ENCODE data around the gene PER2. TPM values are rescaled to one million over a fixed set of nuclear protein-coding genes. Genes with fewer than 3 reads are reported as not detected.
A peak's percentile ranks its signal among the peaks of the same experiment; 100 is the strongest.

Gene PER2
- total and polyA plus RNA-seq, 9 of the 15 experiments (the other 6 are each of a cell fraction or from before 2014, with no cell fraction given): 1.1 to 10.3 (median 2.9) TPM

DNA sequence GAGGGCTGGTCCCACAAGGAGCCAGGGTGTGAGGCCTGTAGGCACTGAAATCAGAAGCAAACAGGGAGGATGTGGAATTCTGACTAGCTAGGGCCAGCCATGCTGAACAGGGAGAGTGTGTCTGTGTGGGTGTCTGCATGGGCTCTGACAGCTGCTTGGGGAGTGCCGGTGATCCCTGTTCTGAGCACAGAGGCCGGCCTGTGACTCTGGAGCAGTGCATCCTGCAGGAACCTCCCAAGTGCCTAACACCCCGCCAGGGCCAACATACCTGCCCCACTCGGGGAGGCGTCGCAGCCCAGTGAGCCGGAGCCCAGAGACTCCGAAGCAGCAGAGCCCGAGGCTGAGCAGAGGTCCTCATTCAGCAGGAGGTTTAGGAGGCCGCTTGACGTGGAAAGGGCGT, 37.1 kb downstream of the PER2 start:
- Histone ChIP-seq H3K27ac (ENCODE audit: extremely low read depth, low read depth, low read length) (no peak overlapping the region), H3K9ac (ENCODE audit: insufficient read depth in 1 of 2, low read depth in 2 of 2, low read length in 2 of 2) (peak overlapping the region in 1 of 2 experiments; percentile 35; a peak in 1 of 4 replicates), H2AFZ (ENCODE audit: low read depth, low read length) (no peak overlapping the region), H3K4me1 (replicated peaks in 1 of 2; ENCODE audit: control insufficient read depth in 2 of 2, insufficient read depth in 2 of 2, low read length in 2 of 2) (no peaks in the 10 kb centered on the region; a peak in 1 of 5 replicates), H3K36me3 (ENCODE audit: control insufficient read depth, insufficient read depth, low read length) (peaks cover 29% of the 10 kb centered on the region; the same call in 2 of the 3 replicates), H3K4me3 (no peak overlapping the region), H3K79me2 (ENCODE audit: control insufficient read depth, insufficient read depth, low read length) (no peaks in the 10 kb centered on the region), H3K9me3 (replicated peaks; ENCODE audit: control insufficient read depth, insufficient read depth, low read depth, low read length) (no peaks in the 10 kb centered on the region), H3K27me3 (ENCODE audit: control insufficient read depth in 2 of 2, insufficient read depth in 2 of 2, low read length in 2 of 2) (no peaks in the 10 kb centered on the region), H4K20me1 (replicated peaks; ENCODE audit: control insufficient read depth, insufficient read depth, low read length) (no peaks in the 10 kb centered on the region), H3K9me1 (ENCODE audit: control insufficient read depth, insufficient read depth, low read length) (no peaks in the 10 kb centered on the region), H3K4me2 (ENCODE audit: insufficient read depth, low read length) (no peak overlapping the region)
- BruUV-seq (replicated peaks): no TSS peak
- intact Hi-C loops (cut with micrococcal nuclease): no loop called here
- TF ChIP-seq, protein P1, sequence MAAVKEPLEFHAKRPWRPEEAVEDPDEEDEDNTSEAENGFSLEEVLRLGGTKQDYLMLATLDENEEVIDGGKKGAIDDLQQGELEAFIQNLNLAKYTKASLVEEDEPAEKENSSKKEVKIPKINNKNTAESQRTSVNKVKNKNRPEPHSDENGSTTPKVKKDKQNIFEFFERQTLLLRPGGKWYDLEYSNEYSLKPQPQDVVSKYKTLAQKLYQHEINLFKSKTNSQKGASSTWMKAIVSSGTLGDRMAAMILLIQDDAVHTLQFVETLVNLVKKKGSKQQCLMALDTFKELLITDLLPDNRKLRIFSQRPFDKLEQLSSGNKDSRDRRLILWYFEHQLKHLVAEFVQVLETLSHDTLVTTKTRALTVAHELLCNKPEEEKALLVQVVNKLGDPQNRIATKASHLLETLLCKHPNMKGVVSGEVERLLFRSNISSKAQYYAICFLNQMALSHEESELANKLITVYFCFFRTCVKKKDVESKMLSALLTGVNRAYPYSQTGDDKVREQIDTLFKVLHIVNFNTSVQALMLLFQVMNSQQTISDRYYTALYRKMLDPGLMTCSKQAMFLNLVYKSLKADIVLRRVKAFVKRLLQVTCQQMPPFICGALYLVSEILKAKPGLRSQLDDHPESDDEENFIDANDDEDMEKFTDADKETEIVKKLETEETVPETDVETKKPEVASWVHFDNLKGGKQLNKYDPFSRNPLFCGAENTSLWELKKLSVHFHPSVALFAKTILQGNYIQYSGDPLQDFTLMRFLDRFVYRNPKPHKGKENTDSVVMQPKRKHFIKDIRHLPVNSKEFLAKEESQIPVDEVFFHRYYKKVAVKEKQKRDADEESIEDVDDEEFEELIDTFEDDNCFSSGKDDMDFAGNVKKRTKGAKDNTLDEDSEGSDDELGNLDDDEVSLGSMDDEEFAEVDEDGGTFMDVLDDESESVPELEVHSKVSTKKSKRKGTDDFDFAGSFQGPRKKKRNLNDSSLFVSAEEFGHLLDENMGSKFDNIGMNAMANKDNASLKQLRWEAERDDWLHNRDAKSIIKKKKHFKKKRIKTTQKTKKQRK (IDR thresholded peaks at IDR 0.05; ENCODE audit: borderline replicate concordance, low read depth, low read length): no peak
- no peak for FAIRE-seq
- WGBS (ENCODE audit: insufficient coverage, low coverage, missing lambda C conversion rate): 95% methylated on average over 4 of the region's 12 CpGs
- no peak for ATAC-seq
- DNase-seq (ENCODE audit: extremely low read depth in 1 of 4, low spot score in 3 of 4): no peak
- POLR2A ChIA-PET: no interaction called here
- in situ Hi-C loops (cut with MboI): loop anchor here (25.0 kb wide), 1 partner anchor 389 kb away; the partner anchor contains the start of gene RAMP1
- CTCF ChIA-PET (ENCODE audit: low intra/inter-chr PET ratio): no interaction called here

DNA sequence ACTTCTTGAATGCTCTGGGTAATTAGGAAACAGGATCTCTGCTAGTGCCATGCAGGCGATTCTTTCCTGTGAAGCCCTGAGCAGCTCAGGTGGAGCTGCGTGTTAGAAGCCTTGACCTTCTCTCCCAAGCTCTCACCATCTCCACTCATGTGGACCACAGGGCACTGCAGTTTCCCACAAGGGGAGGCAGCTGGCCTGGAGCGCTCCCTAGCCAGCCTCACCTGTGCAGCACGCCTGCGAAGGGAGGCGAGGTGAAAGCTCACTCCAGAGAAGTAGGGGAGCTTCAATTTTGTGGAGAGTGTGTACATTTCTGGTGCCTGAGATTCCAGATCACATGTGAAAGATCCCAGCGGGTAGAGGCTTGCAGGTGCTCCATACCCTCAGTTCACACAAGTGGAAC, 37.5 kb downstream of the PER2 start:
- POLR2A ChIA-PET: no interaction called here
- no peak for ATAC-seq
- CTCF ChIA-PET (ENCODE audit: low intra/inter-chr PET ratio): no interaction called here
- H3K4me3 ChIP-seq: no peak overlapping the region
- 84% methylated on average over 6 of the region's 7 CpGs for WGBS (ENCODE audit: insufficient coverage, low coverage, missing lambda C conversion rate)
- BruUV-seq (replicated peaks): no TSS peak
- H4K20me1 ChIP-seq (replicated peaks; ENCODE audit: control insufficient read depth, insufficient read depth, low read length): no peaks in the 10 kb centered on the region
- in situ Hi-C loops (cut with MboI) (loop anchor here (25.0 kb wide), 1 partner anchor 389 kb away; the partner anchor contains the start of gene RAMP1), intact Hi-C loops (cut with micrococcal nuclease) (no loop called here)
- no peaks in the 10 kb centered on the region for H3K9me3 ChIP-seq (replicated peaks; ENCODE audit: control insufficient read depth, insufficient read depth, low read depth, low read length)
- no peak overlapping the region for H3K4me2 ChIP-seq (ENCODE audit: insufficient read depth, low read length)
- no peaks in the 10 kb centered on the region for H3K79me2 ChIP-seq (ENCODE audit: control insufficient read depth, insufficient read depth, low read length)
- peaks cover 25% of the 10 kb centered on the region; the same call in 1 of the 3 replicates for H3K36me3 ChIP-seq (ENCODE audit: control insufficient read depth, insufficient read depth, low read length)
- DNase-seq (ENCODE audit: extremely low read depth in 1 of 4, low spot score in 3 of 4): no peak
- H3K27me3 ChIP-seq (ENCODE audit: control insufficient read depth in 2 of 2, insufficient read depth in 2 of 2, low read length in 2 of 2): no peaks in the 10 kb centered on the region
- no peak overlapping the region for H2AFZ ChIP-seq (ENCODE audit: low read depth, low read length)
- H3K9ac ChIP-seq (ENCODE audit: insufficient read depth in 1 of 2, low read depth in 2 of 2, low read length in 2 of 2): no peak overlapping the region
- H3K9me1 ChIP-seq (ENCODE audit: control insufficient read depth, insufficient read depth, low read length): no peaks in the 10 kb centered on the region
- no peaks in the 10 kb centered on the region; a peak in 1 of 5 replicates for H3K4me1 ChIP-seq (replicated peaks in 1 of 2; ENCODE audit: control insufficient read depth in 2 of 2, insufficient read depth in 2 of 2, low read length in 2 of 2)
- H3K27ac ChIP-seq (ENCODE audit: extremely low read depth, low read depth, low read length): no peak overlapping the region
- no peak for FAIRE-seq
- TF ChIP-seq BMI1 (IDR thresholded peaks at IDR 0.05; ENCODE audit: low read length) (no peak), GABPB2 (CRISPR knock-in tag; conservative IDR thresholded peaks at IDR 0.05) (no peak), ELF2 (CRISPR knock-in tag; IDR thresholded peaks at IDR 0.05) (no peak), POLR3G (IDR thresholded peaks at IDR 0.05; ENCODE audit: extremely low read depth, insufficient read length, insufficient replicate concordance) (no peak)

All from K562 (cell line).